ENCODE results near the gene TOM1L2. TPM values are rescaled to one million over a fixed set of nuclear protein-coding genes. Genes with fewer than 3 reads are reported as not detected.

TOM1L2 gene
- total and polyA plus RNA-seq, 2 donors from 2014 or later: 28.2 to 59.4 TPM

DNA sequence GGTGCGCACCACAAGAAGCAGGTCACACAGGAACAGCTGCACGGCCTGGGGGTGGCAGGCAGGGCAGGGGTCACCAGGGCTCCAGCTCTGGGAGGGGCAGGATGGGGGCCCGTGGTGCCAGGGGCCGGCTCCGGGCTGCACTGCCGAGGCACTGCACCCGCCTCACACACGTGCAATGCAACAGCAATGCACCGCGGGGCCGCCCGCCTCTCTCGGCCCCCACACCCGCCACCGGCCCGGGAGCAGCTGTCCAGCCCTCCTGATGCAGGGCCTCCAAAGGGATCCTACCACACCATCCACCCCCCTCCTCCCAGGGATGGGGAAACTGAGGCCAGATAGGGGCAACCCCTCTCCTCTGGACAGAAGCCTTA is 158.5 kb downstream of the TOM1L2 start:
- intact Hi-C loops (cut with DNase I): loop anchor here (5.0 kb wide), 1 partner anchor 49 kb away; no protein-coding TSS in a partner anchor
- Histone ChIP-seq H3K36me3 (ENCODE audit: control insufficient read depth in 2 of 3, insufficient read depth in 3 of 3, low read length in 3 of 3) (peaks cover 0 to 26% (median 7%) of the 10 kb centered on the region in 3 donors), H3K27me3 (ENCODE audit: control insufficient read depth, insufficient read depth, low read length) (no peaks in the 10 kb centered on the region), H3K4me3 (ENCODE audit: low read length in 3 of 3) (no peak overlapping the region), H3K9me3 (ENCODE audit: control insufficient read depth in 2 of 3, insufficient read depth in 1 of 3, low read length in 3 of 3) (no peaks in the 10 kb centered on the region), H3K9ac (ENCODE audit: low read length in 3 of 3) (no peak overlapping the region), H3K27ac (ENCODE audit: low read depth in 2 of 2, low read length in 2 of 2) (no peak overlapping the region), H3K4me1 (ENCODE audit: control insufficient read depth in 2 of 3, insufficient read depth in 2 of 3, low read depth in 1 of 3, low read length in 3 of 3) (peaks cover 2 to 12% (median 6%) of the 10 kb centered on the region in 3 donors)
- TF ChIP-seq, protein P1, sequence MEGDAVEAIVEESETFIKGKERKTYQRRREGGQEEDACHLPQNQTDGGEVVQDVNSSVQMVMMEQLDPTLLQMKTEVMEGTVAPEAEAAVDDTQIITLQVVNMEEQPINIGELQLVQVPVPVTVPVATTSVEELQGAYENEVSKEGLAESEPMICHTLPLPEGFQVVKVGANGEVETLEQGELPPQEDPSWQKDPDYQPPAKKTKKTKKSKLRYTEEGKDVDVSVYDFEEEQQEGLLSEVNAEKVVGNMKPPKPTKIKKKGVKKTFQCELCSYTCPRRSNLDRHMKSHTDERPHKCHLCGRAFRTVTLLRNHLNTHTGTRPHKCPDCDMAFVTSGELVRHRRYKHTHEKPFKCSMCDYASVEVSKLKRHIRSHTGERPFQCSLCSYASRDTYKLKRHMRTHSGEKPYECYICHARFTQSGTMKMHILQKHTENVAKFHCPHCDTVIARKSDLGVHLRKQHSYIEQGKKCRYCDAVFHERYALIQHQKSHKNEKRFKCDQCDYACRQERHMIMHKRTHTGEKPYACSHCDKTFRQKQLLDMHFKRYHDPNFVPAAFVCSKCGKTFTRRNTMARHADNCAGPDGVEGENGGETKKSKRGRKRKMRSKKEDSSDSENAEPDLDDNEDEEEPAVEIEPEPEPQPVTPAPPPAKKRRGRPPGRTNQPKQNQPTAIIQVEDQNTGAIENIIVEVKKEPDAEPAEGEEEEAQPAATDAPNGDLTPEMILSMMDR (IDR thresholded peaks at IDR 0.05; ENCODE audit: borderline replicate concordance, extremely low read depth, insufficient read depth): no peak
- DNase-seq (no peak), FAIRE-seq (no peak)

GRCh38 chr17:17813055-17813724 is 159.0 kb downstream of the TOM1L2 start:
- H3K27ac ChIP-seq (ENCODE audit: low read depth in 2 of 2, low read length in 2 of 2): no peak overlapping the region
- no peak overlapping the region for H3K9ac ChIP-seq (ENCODE audit: low read length in 3 of 3)
- TF ChIP-seq, protein P1 (IDR thresholded peaks at IDR 0.05; ENCODE audit: borderline replicate concordance, extremely low read depth, insufficient read depth): no peak
- no peaks in the 10 kb centered on the region for H3K9me3 ChIP-seq (ENCODE audit: control insufficient read depth in 2 of 3, insufficient read depth in 1 of 3, low read length in 3 of 3)
- H3K4me1 ChIP-seq (ENCODE audit: control insufficient read depth in 2 of 3, insufficient read depth in 2 of 3, low read depth in 1 of 3, low read length in 3 of 3): peaks cover 2 to 12% (median 6%) of the 10 kb centered on the region in 3 donors
- H3K4me3 ChIP-seq (ENCODE audit: low read length in 3 of 3): no peak overlapping the region
- DNase-seq: no peak
- intact Hi-C loops (cut with DNase I): loop anchor here (5.0 kb wide), 1 partner anchor 49 kb away; no protein-coding TSS in a partner anchor
- no peak for FAIRE-seq
- H3K27me3 ChIP-seq (ENCODE audit: control insufficient read depth, insufficient read depth, low read length): no peaks in the 10 kb centered on the region
- H3K36me3 ChIP-seq (ENCODE audit: control insufficient read depth in 2 of 3, insufficient read depth in 3 of 3, low read length in 3 of 3): peaks cover 0 to 22% (median 6%) of the 10 kb centered on the region in 3 donors

- no peaks in the 10 kb centered on the region for H3K27me3 ChIP-seq (ENCODE audit: control insufficient read depth, insufficient read depth, low read length)
- TF ChIP-seq, protein P1 (IDR thresholded peaks at IDR 0.05; ENCODE audit: borderline replicate concordance, extremely low read depth, insufficient read depth): peak; percentile 94
- FAIRE-seq (no peak), DNase-seq (peak; percentile 78 to 92 (median 85))
- no peak overlapping the region for H3K9ac ChIP-seq (ENCODE audit: low read length in 3 of 3)
- peaks cover 0 to 18% (median 6%) of the 10 kb centered on the region in 3 donors for H3K36me3 ChIP-seq (ENCODE audit: control insufficient read depth in 2 of 3, insufficient read depth in 3 of 3, low read length in 3 of 3)
- no peaks in the 10 kb centered on the region for H3K9me3 ChIP-seq (ENCODE audit: control insufficient read depth in 2 of 3, insufficient read depth in 1 of 3, low read length in 3 of 3)
- intact Hi-C loops (cut with DNase I): loop anchor here (5.0 kb wide), 1 partner anchor 50 kb away; no protein-coding TSS in a partner anchor
- H3K4me1 ChIP-seq (ENCODE audit: control insufficient read depth in 2 of 3, insufficient read depth in 2 of 3, low read depth in 1 of 3, low read length in 3 of 3): peaks cover 2 to 12% (median 6%) of the 10 kb centered on the region in 3 donors
- no peak overlapping the region for H3K4me3 ChIP-seq (ENCODE audit: low read length in 3 of 3)
- peak overlapping the region in 1 of 2 donors; percentile 14 for H3K27ac ChIP-seq (ENCODE audit: low read depth in 2 of 2, low read length in 2 of 2)
Observed at GRCh38 chr17:17812211-17813054, 159.8 kb downstream of the TOM1L2 start.

Data from kidney (tissue), 14 donors.